ENCODE measurements around the gene TRIM62.

DNA sequence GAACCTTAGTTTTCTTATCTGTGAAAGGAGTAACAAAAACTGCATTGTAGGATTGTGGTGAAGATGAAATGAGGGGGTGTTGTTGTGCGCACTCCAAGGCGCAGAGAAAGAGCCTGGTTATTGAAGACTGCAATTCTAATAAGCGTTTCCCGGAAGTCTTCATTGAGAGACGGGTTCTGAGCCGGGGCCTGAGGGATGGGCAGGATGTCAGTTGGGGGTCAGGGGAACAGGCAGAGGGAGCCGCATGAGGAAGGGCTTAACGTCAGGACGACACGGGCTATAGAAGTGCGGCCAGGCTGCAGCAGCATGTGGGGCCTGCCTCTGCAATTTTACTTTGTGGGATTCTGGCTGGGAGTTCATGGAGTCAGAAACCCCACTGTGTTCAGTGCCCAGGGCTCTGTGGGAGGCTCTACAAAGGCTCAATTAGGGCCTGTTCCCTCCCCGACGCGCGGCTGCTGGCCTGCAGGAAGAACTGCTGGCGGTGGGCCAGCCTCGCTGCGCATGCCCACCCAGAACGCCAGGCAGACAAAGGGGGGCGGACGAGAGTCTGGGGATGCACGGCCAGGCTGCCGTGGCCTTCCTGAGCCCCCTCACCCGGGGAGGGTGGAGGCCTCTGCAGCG, 20.7 kb downstream of the TRIM62 start:
- TF ChIP-seq, protein P1, sequence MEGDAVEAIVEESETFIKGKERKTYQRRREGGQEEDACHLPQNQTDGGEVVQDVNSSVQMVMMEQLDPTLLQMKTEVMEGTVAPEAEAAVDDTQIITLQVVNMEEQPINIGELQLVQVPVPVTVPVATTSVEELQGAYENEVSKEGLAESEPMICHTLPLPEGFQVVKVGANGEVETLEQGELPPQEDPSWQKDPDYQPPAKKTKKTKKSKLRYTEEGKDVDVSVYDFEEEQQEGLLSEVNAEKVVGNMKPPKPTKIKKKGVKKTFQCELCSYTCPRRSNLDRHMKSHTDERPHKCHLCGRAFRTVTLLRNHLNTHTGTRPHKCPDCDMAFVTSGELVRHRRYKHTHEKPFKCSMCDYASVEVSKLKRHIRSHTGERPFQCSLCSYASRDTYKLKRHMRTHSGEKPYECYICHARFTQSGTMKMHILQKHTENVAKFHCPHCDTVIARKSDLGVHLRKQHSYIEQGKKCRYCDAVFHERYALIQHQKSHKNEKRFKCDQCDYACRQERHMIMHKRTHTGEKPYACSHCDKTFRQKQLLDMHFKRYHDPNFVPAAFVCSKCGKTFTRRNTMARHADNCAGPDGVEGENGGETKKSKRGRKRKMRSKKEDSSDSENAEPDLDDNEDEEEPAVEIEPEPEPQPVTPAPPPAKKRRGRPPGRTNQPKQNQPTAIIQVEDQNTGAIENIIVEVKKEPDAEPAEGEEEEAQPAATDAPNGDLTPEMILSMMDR (conservative IDR thresholded peaks at IDR 0.05 in 1 of 2, IDR thresholded peaks at IDR 0.05 in 1 of 2; ENCODE audit: extremely low read depth in 1 of 2, insufficient read depth in 1 of 2, low read depth in 1 of 2, low read length in 2 of 2) = no peak
- no peak for TF ChIP-seq EZH2 (IDR thresholded peaks at IDR 0.05; ENCODE audit: borderline replicate concordance, low read length)
